ENCODE measurements around the gene CD70.
A peak's percentile ranks its signal among the peaks of the same experiment; 100 is the strongest.

- TF ChIP-seq CTCF (IDR thresholded peaks at IDR 0.05 in 4 of 5, conservative IDR thresholded peaks at IDR 0.05 in 1 of 5): peak; percentile 52 to 79 (median 65)
- no peak for TF ChIP-seq POLR2A (IDR thresholded peaks at IDR 0.05)
Observed at GRCh38 chr19:6632002-6632621, 41.2 kb upstream of the CD70 start.

Measured in gastrocnemius medialis (tissue), 4 donors.